ENCODE results near the gene PODXL.

The PODXL gene

DNA sequence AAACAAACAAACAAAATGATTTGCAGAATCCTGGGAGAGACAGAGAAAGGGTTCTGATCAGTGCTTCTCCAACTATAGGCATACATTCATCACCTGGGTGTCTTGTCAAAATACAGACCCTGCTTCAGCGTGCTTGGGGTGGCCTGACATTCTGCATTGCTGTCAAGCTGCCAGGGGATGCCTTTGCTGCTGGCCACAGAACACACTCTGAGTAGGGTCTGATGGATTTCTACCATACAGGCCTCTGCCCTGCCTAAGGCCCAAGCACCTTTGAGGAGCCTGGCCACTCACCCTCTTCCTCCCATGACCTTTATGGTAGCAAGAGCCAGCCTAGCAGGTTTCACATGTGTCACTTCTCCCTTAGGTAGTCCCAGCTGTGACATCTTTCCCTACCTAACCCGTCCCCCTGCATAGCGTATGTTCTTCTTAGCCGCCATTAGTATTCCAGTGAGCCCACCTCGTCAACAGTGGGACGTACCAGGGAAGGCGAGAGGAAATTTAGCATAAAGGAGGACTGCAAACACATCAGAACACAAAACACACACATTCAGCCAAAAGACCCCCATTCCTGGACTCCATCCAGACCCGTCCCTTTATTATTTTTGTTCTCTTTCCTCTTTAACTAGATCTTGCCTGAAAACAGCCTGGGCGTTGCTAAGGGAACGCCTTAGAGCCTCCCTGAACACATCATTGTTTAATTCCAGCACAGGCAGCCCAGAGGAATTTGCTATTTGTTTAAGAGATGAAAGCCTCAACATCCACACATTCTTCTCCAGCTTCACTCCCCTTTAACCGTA, 43.9 kb upstream of the PODXL start:
- no peak for DNase-seq (ENCODE audit: insufficient read length, low spot score)
- no peak for FAIRE-seq
- TF ChIP-seq, protein P1, sequence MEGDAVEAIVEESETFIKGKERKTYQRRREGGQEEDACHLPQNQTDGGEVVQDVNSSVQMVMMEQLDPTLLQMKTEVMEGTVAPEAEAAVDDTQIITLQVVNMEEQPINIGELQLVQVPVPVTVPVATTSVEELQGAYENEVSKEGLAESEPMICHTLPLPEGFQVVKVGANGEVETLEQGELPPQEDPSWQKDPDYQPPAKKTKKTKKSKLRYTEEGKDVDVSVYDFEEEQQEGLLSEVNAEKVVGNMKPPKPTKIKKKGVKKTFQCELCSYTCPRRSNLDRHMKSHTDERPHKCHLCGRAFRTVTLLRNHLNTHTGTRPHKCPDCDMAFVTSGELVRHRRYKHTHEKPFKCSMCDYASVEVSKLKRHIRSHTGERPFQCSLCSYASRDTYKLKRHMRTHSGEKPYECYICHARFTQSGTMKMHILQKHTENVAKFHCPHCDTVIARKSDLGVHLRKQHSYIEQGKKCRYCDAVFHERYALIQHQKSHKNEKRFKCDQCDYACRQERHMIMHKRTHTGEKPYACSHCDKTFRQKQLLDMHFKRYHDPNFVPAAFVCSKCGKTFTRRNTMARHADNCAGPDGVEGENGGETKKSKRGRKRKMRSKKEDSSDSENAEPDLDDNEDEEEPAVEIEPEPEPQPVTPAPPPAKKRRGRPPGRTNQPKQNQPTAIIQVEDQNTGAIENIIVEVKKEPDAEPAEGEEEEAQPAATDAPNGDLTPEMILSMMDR (IDR thresholded peaks at IDR 0.05; ENCODE audit: insufficient read depth, missing control alignments), result no peak

DNA sequence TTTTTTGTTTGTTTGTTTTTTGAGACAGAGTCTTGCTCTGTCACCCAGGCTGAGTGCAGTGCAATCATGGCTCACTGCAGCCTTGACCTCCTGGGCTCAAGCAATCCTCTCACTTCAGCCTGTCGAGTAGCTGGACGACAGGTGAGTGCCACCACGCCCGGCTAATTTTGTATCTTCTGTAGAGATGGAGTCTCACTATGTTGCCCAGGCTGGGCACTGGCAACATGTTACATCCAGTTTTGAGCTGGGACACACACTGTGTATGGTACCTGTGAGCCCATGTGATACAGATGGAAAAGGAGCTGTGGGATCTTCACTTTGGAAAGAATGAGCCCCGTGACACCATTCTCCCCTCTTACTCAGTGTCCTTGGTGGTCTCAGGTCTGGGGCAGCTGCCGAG, 40.4 kb upstream of the PODXL start:
- FAIRE-seq (no peak), DNase-seq (ENCODE audit: insufficient read length, low spot score) (no peak)
- TF ChIP-seq, protein P1 (IDR thresholded peaks at IDR 0.05; ENCODE audit: insufficient read depth, missing control alignments), result no peak

DNA sequence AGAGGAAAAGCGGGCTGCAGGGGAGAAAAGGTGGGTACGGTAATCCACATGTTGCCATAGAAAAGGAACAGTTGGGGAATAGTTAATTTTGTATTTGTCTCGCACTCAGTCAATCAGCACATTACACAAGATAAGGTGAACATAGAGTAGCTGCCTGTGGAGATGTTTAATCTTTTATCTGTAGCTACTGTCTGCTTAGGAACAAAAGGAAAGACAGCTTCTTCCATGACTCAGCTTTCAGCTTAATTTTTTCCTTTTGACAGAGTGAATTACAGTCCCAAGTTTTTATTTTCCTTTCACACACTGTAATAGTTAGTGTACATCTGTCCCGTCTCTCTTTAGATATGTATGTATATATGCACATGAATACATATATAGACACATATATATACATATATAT, 39.3 kb upstream of the PODXL start:
- TF ChIP-seq, protein P1 (IDR thresholded peaks at IDR 0.05; ENCODE audit: insufficient read depth, missing control alignments), result no peak
- DNase-seq (ENCODE audit: insufficient read length, low spot score) (no peak), FAIRE-seq (no peak)

DNA sequence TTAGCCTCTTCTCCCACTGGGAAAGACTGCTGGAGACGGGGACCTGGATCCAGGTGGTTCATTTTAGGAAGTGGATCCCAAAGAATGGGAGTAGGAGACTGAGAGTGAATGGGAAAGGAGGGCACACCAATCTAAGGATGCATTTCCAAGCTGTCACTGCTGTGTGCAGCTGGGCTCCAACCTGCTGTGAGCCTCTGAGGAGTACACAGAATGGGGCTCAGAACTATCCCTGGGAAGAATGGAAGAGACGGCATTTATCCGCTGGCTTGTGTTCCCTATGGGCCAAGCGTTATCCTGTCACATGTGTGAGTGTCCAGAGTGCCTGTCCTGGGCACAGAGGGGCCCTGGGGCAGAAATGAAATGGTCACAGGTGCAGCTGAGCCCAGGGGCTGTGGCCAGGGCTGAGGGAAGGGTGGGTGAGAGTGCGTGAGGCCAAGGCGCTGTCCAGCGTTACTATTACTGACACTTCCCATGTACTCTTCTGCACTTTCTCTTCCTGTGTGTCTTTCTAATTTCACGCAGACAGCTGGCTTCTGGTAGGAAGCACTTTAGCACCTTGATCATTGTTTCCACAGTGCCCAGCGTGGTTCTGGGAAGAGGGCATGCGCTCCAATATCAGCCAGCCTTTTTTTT, 35.4 kb upstream of the PODXL start:
- DNase-seq (ENCODE audit: insufficient read length, low spot score) (no peak), FAIRE-seq (no peak)

DNA sequence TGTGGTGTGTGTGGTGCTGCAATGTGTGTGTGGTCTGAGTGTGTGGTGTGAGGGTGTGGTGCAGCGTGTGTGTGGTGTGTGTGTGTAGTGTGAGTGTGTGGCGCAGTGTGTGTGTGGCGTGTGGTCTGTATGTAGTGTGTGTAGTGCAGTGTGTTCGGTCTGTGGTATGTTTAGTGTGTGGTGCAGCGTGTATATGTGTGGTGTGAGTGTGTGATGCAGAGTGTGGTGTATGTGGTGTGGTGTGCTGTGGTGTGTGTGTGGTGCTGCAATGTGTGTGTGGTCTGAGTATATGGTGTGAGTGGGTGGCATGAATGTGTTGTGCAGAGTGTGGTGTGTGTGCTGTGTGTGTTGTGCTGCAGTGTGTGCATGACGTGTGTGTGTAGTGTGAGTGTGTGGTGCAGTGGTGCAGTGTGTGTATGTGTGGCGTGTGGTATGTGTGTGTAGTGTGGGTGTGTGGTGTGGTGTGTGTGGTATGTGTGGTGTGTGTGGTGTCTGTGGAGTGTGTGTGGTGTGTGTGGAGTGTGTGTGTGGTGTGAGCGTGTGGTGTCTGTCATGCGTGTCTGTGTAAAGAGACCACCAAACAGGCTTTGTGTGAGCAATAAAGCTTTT, 31.0 kb upstream of the PODXL start:
- FAIRE-seq (no peak), DNase-seq (ENCODE audit: insufficient read length, low spot score) (no peak)
- TF ChIP-seq, protein P1 (IDR thresholded peaks at IDR 0.05; ENCODE audit: insufficient read depth, missing control alignments), result no peak

More for the DNA sequence above, 35.4 kb upstream of the PODXL start:
- TF ChIP-seq, protein P1 (IDR thresholded peaks at IDR 0.05; ENCODE audit: insufficient read depth, missing control alignments), result no peak

DNA sequence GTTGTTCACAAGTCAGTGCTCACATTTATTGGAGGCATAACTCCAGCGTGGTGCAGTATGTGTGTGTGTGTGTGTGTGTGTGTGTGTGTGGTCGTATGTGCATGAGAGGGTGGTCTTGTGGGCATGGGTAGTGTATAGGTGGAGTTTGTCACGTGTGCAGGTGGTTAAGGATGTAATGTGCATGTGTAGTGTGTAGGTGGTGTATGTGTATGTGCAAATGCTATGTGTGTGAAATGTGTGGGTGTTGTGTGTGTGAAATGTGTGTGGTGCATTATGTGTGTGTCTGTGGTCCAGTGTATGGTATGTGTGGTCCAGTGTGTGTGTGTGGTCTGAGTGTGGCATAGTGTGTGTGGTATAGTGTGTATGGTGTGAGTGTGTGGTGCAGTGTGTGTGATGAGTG, 30.3 kb upstream of the PODXL start:
- TF ChIP-seq, protein P1 (IDR thresholded peaks at IDR 0.05; ENCODE audit: insufficient read depth, missing control alignments), result no peak
- FAIRE-seq, result no peak

More for the DNA sequence above, 30.3 kb upstream of the PODXL start:
- DNase-seq (ENCODE audit: insufficient read length, low spot score), result no peak

All from D721Med (cell line).